ENCODE results near the gene PIBF1. TPM values are rescaled to one million over a fixed set of nuclear protein-coding genes. Genes with fewer than 3 reads are reported as not detected.

The PIBF1 gene
- polyA plus RNA-seq, 4 donors, result 9.2 to 15.9 (median 10.5) TPM

DNA sequence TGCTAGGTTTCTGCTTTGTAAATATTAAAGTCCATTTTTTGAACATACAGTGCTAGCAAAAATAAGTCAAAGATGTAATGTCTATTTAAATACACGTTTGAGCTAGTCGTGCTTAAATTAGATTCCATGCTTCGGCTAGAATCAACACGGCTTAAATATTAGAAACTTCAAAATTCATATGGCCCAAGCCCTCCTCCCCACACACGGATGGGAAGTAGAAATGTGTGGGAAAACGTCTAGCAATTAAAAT lies 276.1 kb downstream of the PIBF1 start:
- FAIRE-seq (no peak), DNase-seq (peak in 1 of 2 donors; percentile 59)
- H3K36me3 ChIP-seq (ENCODE audit: control insufficient read depth in 3 of 3, insufficient read depth in 2 of 3, low read depth in 1 of 3, low read length in 3 of 3), result peaks cover 2 to 18% (median 8%) of the 10 kb centered on the region in 3 donors
- no peaks in the 10 kb centered on the region for H3K9me3 ChIP-seq (ENCODE audit: control insufficient read depth in 2 of 2, insufficient read depth in 1 of 2, low read depth in 1 of 2, low read length in 1 of 2)
- H3K4me3 ChIP-seq (ENCODE audit: low read depth in 1 of 3, low read length in 3 of 3), result peak overlapping the region; percentile 26 to 100 (median 63)
- H3K27me3 ChIP-seq (ENCODE audit: control insufficient read depth in 3 of 3, insufficient read depth in 3 of 3, low read length in 3 of 3), result peaks cover 0 to 5% (median 0%) of the 10 kb centered on the region in 3 donors
- 12 to 20% (median 17%) methylated on average over 6 of the region's 6 CpGs for WGBS, 3 donors
- H3K27ac ChIP-seq (ENCODE audit: low read depth in 1 of 3, low read length in 2 of 3), result peak overlapping the region; percentile 68 to 91 (median 88)
- H3K4me1 ChIP-seq (ENCODE audit: control insufficient read depth in 3 of 3, insufficient read depth in 2 of 3, low read depth in 1 of 3, low read length in 2 of 3), result peaks cover 0 to 9% (median 4%) of the 10 kb centered on the region in 3 donors

DNA sequence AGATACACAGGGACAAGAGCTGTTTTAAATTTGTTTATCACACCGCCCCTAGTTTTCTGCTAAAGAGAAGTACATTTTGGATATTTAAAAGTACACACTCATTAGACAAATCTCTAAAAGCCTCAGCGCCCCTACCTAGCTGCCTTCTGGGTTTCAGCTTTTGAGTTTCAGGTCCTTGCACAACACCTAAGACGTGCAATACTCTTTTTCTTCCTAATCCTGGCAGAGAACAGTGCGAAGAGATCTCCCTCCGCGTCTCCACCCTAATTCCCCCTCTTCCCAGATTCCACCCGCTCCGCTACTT lies 276.5 kb downstream of the PIBF1 start:
- 1 to 4% (median 2%) methylated on average over 8 of the region's 8 CpGs for WGBS, 3 donors
- no peak for DNase-seq
- peak overlapping the region; percentile 68 to 91 (median 88) for H3K27ac ChIP-seq (ENCODE audit: low read depth in 1 of 3, low read length in 2 of 3)
- no peak for FAIRE-seq
- H3K36me3 ChIP-seq (ENCODE audit: control insufficient read depth in 3 of 3, insufficient read depth in 2 of 3, low read depth in 1 of 3, low read length in 3 of 3), result peaks cover 2 to 18% (median 9%) of the 10 kb centered on the region in 3 donors
- peaks cover 0 to 5% (median 0%) of the 10 kb centered on the region in 3 donors for H3K27me3 ChIP-seq (ENCODE audit: control insufficient read depth in 3 of 3, insufficient read depth in 3 of 3, low read length in 3 of 3)
- peaks cover 0 to 9% (median 4%) of the 10 kb centered on the region in 3 donors for H3K4me1 ChIP-seq (ENCODE audit: control insufficient read depth in 3 of 3, insufficient read depth in 2 of 3, low read depth in 1 of 3, low read length in 2 of 3)
- no peaks in the 10 kb centered on the region for H3K9me3 ChIP-seq (ENCODE audit: control insufficient read depth in 2 of 2, insufficient read depth in 1 of 2, low read depth in 1 of 2, low read length in 1 of 2)
- H3K4me3 ChIP-seq (ENCODE audit: low read depth in 1 of 3, low read length in 3 of 3), result peak overlapping the region; percentile 26 to 100 (median 63)

DNA sequence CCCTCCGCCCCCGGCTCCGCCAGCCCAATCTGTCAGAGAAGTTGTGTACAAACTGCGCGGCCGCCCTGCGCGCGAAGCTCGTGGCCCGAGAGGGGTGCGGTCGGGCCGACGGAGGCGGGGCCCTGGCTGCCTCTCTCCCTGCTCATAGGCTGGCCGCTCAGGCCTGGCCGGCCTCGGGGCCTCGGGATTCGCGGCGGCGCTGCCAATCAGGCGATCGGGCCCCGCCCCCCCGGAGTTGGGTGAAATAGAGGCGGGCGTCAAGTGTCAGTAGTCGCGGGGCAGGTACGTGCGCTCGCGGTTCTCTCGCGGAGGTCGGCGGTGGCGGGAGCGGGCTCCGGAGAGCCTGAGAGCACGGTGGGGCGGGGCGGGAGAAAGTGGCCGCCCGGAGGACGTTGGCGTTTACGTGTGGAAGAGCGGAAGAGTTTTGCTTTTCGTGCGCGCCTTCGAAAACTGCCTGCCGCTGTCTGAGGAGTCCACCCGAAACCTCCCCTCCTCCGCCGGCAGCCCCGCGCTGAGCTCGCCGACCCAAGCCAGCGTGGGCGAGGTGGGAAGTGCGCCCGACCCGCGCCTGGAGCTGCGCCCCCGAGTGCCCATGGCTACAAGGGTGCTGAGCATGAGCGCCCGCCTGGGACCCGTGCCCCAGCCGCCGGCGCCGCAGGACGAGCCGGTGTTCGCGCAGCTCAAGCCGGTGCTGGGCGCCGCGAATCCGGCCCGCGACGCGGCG lies 277.0 kb downstream of the PIBF1 start, which contains the start of gene KLF5:
KLF5 (plus strand) TSS at position 270 of the 724 bp plus-strand sequence; CDS start at position 593, 323 bp downstream.
- H3K4me1 ChIP-seq (ENCODE audit: control insufficient read depth in 3 of 3, insufficient read depth in 2 of 3, low read depth in 1 of 3, low read length in 2 of 3), result peaks cover 0 to 9% (median 4%) of the 10 kb centered on the region in 3 donors
- H3K4me3 ChIP-seq (ENCODE audit: low read depth in 1 of 3, low read length in 3 of 3), result peak within 1 kb of the TSS; percentile 69 to 100 (median 90)
- H3K27ac ChIP-seq (ENCODE audit: low read depth in 1 of 3, low read length in 2 of 3), result peak within 1 kb of the TSS; percentile 91 to 99 (median 91)
- H3K27me3 ChIP-seq (ENCODE audit: control insufficient read depth in 3 of 3, insufficient read depth in 3 of 3, low read length in 3 of 3), result peaks cover 0 to 5% (median 0%) of the 10 kb centered on the region in 3 donors
- peaks cover 2 to 19% (median 9%) of the 10 kb centered on the region in 3 donors for H3K36me3 ChIP-seq (ENCODE audit: control insufficient read depth in 3 of 3, insufficient read depth in 2 of 3, low read depth in 1 of 3, low read length in 3 of 3)
- WGBS, 3 donors, result 0 to 1% (median 0%) methylated on average over 48 to 93 of the region's 93 CpGs
- peak; percentile 97 to 99 for DNase-seq
- no peak for FAIRE-seq
- no peaks in the 10 kb centered on the region for H3K9me3 ChIP-seq (ENCODE audit: control insufficient read depth in 2 of 2, insufficient read depth in 1 of 2, low read depth in 1 of 2, low read length in 1 of 2)

DNA sequence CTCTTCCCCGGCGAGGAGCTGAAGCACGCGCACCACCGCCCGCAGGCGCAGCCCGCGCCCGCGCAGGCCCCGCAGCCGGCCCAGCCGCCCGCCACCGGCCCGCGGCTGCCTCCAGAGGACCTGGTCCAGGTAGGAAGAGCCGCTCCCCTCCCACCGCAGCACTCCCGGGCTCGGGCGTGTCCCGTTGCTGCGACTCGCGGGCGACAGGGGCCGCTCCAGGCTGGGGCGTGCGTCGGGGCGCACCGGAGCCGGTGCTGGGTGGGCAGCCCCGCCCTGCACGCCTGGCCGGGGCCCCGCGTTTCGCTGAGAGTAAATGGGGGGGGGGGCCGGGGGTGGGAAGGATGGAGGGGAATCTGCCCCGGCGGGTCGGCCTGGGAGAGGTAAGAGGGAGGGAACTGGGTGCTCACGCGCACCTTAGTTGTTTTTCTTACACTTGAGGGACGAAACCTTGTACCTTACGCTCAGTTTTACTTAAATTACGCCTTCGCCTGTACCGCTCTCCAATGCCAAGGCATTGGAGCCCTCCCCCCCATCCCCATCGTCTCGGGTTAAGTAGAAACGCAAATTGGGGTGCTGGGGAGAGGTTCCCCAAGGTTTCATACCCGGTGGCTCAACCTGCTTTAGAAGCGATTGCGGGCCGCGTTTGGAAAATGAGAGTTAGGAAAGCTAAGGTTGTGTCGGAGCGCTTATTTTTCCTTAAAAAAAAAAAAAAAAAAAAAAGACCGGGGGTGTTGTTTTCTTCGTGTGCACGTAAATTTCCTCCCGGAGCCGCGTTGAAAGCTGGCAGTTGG lies 277.7 kb downstream of the PIBF1 start:
- H3K36me3 ChIP-seq (ENCODE audit: control insufficient read depth in 3 of 3, insufficient read depth in 2 of 3, low read depth in 1 of 3, low read length in 3 of 3), result peaks cover 2 to 24% (median 12%) of the 10 kb centered on the region in 3 donors
- H3K27ac ChIP-seq (ENCODE audit: low read depth in 1 of 3, low read length in 2 of 3), result peak overlapping the region; percentile 90 to 99 (median 91)
- peaks cover 0 to 12% (median 4%) of the 10 kb centered on the region in 3 donors for H3K4me1 ChIP-seq (ENCODE audit: control insufficient read depth in 3 of 3, insufficient read depth in 2 of 3, low read depth in 1 of 3, low read length in 2 of 3)
- FAIRE-seq, result no peak
- WGBS, 3 donors, result 0 to 2% (median 1%) methylated on average over 41 to 68 of the region's 68 CpGs
- DNase-seq, result peak; percentile 44 to 70
- H3K4me3 ChIP-seq (ENCODE audit: low read depth in 1 of 3, low read length in 3 of 3), result peak overlapping the region; percentile 69 to 100 (median 90)
- H3K9me3 ChIP-seq (ENCODE audit: control insufficient read depth in 2 of 2, insufficient read depth in 1 of 2, low read depth in 1 of 2, low read length in 1 of 2), result no peaks in the 10 kb centered on the region
- H3K27me3 ChIP-seq (ENCODE audit: control insufficient read depth in 3 of 3, insufficient read depth in 3 of 3, low read length in 3 of 3), result peaks cover 0 to 5% (median 0%) of the 10 kb centered on the region in 3 donors

DNA sequence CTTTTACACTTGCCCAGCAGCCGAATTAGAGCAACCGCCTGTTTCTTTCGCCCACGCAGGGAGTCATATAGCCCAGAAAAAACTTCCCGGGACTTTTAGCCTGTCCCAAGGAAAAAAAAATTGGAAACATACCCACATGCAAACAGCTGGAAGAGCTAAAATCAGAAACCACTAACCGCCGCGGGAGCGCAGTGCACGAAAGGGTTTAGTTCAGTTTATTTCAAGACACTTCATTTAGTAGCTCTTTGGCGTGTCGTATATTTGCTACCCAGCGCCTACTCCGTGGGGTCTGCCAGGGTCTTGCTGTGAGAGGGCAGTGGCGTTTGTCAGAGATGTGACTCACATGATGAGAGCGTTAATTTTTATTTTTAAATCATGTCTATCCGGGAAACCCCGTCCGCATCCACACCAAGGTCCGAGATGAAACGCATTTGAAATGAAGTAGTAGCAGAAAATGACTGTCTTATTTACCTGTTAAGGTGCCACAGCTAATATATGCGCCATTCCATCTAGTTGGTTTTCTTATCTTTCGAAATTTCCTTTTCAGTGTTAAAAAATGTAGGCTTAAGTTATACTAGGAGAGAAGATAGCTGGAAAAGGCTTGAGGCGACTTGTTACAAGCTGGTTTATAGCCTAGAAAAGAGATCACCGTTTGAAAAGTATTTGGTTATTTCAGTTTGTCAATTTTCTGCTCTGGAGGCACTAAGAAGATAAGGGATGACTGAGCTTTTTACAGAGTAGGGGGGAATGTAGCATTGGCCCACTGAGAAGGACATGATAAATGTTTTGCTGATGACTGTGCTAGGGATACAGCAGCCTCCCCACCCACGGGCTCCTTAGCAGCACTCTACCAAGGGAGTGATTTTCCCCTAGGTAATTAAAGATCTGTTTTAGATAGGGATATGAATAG lies 278.6 kb downstream of the PIBF1 start:
- H3K4me1 ChIP-seq (ENCODE audit: control insufficient read depth in 3 of 3, insufficient read depth in 2 of 3, low read depth in 1 of 3, low read length in 2 of 3), result peaks cover 0 to 9% (median 4%) of the 10 kb centered on the region in 3 donors
- peak; percentile 56 to 66 for DNase-seq
- H3K27ac ChIP-seq (ENCODE audit: low read depth in 1 of 3, low read length in 2 of 3), result peak overlapping the region; percentile 90 to 99 (median 91)
- peak overlapping the region; percentile 69 to 100 (median 90) for H3K4me3 ChIP-seq (ENCODE audit: low read depth in 1 of 3, low read length in 3 of 3)
- H3K9me3 ChIP-seq (ENCODE audit: control insufficient read depth in 2 of 2, insufficient read depth in 1 of 2, low read depth in 1 of 2, low read length in 1 of 2), result no peaks in the 10 kb centered on the region
- peaks cover 0 to 5% (median 0%) of the 10 kb centered on the region in 3 donors for H3K27me3 ChIP-seq (ENCODE audit: control insufficient read depth in 3 of 3, insufficient read depth in 3 of 3, low read length in 3 of 3)
- no peak for FAIRE-seq
- WGBS, 3 donors, result 5 to 17% (median 15%) methylated on average over 26 of the region's 26 CpGs
- peaks cover 2 to 25% (median 12%) of the 10 kb centered on the region in 3 donors for H3K36me3 ChIP-seq (ENCODE audit: control insufficient read depth in 3 of 3, insufficient read depth in 2 of 3, low read depth in 1 of 3, low read length in 3 of 3)

DNA sequence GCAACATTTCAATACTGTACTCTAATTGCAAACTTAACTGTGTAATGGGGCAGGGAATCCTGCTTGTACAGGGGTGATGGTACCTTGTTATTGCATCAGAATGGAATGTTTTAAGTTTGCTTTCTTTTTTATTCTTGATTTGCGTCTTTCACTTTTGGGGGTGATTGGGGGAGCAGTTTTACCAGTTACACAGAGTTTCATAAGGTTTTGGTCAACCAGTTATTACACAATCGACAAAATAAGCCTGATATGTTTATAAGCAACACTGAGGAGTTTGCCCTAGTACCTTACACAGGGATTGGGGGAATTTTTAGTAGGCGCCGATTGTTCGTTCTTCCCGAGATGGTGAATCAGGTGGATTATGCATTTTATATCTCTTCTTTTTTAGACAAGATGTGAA lies 279.5 kb downstream of the PIBF1 start:
- DNase-seq (no peak), FAIRE-seq (no peak)
- H3K36me3 ChIP-seq (ENCODE audit: control insufficient read depth in 3 of 3, insufficient read depth in 2 of 3, low read depth in 1 of 3, low read length in 3 of 3), result peaks cover 2 to 25% (median 14%) of the 10 kb centered on the region in 3 donors
- H3K27ac ChIP-seq (ENCODE audit: low read depth in 1 of 3, low read length in 2 of 3), result peak overlapping the region; percentile 16 to 91 (median 66)
- peak overlapping the region; percentile 37 to 69 (median 50) for H3K4me3 ChIP-seq (ENCODE audit: low read depth in 1 of 3, low read length in 3 of 3)
- H3K9me3 ChIP-seq (ENCODE audit: control insufficient read depth in 2 of 2, insufficient read depth in 1 of 2, low read depth in 1 of 2, low read length in 1 of 2), result no peaks in the 10 kb centered on the region
- H3K4me1 ChIP-seq (ENCODE audit: control insufficient read depth in 3 of 3, insufficient read depth in 2 of 3, low read depth in 1 of 3, low read length in 2 of 3), result peaks cover 0 to 4% (median 3%) of the 10 kb centered on the region in 3 donors
- WGBS, 3 donors, result 17 to 58% (median 49%) methylated on average over 6 of the region's 6 CpGs
- no peaks in the 10 kb centered on the region for H3K27me3 ChIP-seq (ENCODE audit: control insufficient read depth in 3 of 3, insufficient read depth in 3 of 3, low read length in 3 of 3)

DNA sequence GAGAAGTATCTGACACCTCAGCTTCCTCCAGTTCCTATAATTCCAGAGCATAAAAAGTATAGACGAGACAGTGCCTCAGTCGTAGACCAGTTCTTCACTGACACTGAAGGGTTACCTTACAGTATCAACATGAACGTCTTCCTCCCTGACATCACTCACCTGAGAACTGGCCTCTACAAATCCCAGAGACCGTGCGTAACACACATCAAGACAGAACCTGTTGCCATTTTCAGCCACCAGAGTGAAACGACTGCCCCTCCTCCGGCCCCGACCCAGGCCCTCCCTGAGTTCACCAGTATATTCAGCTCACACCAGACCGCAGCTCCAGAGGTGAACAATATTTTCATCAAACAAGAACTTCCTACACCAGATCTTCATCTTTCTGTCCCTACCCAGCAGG lies 279.9 kb downstream of the PIBF1 start:
- DNase-seq (peak; percentile 70 to 77), FAIRE-seq (no peak)
- WGBS, 3 donors, result 8 to 69% (median 39%) methylated on average over 9 of the region's 9 CpGs
- Histone ChIP-seq H3K27ac (ENCODE audit: low read depth in 1 of 3, low read length in 2 of 3) (peak overlapping the region; percentile 16 to 91 (median 66)), H3K9me3 (ENCODE audit: control insufficient read depth in 2 of 2, insufficient read depth in 1 of 2, low read depth in 1 of 2, low read length in 1 of 2) (no peaks in the 10 kb centered on the region), H3K4me1 (ENCODE audit: control insufficient read depth in 3 of 3, insufficient read depth in 2 of 3, low read depth in 1 of 3, low read length in 2 of 3) (peaks cover 0 to 4% (median 2%) of the 10 kb centered on the region in 3 donors), H3K4me3 (ENCODE audit: low read depth in 1 of 3, low read length in 3 of 3) (peak overlapping the region; percentile 37 to 69 (median 50)), H3K36me3 (ENCODE audit: control insufficient read depth in 3 of 3, insufficient read depth in 2 of 3, low read depth in 1 of 3, low read length in 3 of 3) (peaks cover 2 to 25% (median 14%) of the 10 kb centered on the region in 3 donors), H3K27me3 (ENCODE audit: control insufficient read depth in 3 of 3, insufficient read depth in 3 of 3, low read length in 3 of 3) (no peaks in the 10 kb centered on the region)
